ENCODE data around the gene LRP8. TPM values are rescaled to one million over a fixed set of nuclear protein-coding genes. Genes with fewer than 3 reads are reported as not detected.

Gene LRP8
- total and polyA plus RNA-seq, 2 of the 13 experiments (the other 11 are each of a cell fraction or from before 2014, with no cell fraction given) = 17.3 to 17.4 TPM

- BruUV-seq (replicated peaks) = no TSS peak
Measured at GRCh38 chr1:53292690-53293089, 35.2 kb downstream of the LRP8 start.

DNA sequence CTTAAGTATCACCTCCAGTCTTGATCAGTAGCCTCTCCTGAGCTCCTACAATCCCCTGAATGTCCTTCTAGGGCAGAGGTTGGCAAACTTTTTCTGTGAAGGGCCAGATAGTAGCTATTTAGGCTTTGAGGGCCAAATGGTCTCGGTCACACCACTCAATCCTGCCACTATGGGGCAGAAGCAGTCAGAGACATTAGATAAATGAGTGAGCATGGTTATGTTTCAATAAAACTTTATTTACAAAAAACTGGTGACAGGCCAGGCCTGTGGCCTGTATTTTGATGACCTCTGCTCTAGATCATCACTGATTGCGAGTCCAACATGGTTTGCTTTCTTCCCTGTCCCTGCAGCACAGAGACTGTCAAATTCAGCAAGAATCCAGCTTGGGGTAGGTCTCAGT, 36.3 kb downstream of the LRP8 start:
- TF ChIP-seq, protein P1, sequence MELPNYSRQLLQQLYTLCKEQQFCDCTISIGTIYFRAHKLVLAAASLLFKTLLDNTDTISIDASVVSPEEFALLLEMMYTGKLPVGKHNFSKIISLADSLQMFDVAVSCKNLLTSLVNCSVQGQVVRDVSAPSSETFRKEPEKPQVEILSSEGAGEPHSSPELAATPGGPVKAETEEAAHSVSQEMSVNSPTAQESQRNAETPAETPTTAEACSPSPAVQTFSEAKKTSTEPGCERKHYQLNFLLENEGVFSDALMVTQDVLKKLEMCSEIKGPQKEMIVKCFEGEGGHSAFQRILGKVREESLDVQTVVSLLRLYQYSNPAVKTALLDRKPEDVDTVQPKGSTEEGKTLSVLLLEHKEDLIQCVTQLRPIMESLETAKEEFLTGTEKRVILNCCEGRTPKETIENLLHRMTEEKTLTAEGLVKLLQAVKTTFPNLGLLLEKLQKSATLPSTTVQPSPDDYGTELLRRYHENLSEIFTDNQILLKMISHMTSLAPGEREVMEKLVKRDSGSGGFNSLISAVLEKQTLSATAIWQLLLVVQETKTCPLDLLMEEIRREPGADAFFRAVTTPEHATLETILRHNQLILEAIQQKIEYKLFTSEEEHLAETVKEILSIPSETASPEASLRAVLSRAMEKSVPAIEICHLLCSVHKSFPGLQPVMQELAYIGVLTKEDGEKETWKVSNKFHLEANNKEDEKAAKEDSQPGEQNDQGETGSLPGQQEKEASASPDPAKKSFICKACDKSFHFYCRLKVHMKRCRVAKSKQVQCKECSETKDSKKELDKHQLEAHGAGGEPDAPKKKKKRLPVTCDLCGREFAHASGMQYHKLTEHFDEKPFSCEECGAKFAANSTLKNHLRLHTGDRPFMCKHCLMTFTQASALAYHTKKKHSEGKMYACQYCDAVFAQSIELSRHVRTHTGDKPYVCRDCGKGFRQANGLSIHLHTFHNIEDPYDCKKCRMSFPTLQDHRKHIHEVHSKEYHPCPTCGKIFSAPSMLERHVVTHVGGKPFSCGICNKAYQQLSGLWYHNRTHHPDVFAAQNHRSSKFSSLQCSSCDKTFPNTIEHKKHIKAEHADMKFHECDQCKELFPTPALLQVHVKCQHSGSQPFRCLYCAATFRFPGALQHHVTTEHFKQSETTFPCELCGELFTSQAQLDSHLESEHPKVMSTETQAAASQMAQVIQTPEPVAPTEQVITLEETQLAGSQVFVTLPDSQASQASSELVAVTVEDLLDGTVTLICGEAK (IDR thresholded peaks at IDR 0.05) = peak; percentile 85
- TF ChIP-seq, protein P1 (CRISPR knock-in tag; IDR thresholded peaks at IDR 0.05) = peak; percentile 99
- TF ChIP-seq, protein P2, sequence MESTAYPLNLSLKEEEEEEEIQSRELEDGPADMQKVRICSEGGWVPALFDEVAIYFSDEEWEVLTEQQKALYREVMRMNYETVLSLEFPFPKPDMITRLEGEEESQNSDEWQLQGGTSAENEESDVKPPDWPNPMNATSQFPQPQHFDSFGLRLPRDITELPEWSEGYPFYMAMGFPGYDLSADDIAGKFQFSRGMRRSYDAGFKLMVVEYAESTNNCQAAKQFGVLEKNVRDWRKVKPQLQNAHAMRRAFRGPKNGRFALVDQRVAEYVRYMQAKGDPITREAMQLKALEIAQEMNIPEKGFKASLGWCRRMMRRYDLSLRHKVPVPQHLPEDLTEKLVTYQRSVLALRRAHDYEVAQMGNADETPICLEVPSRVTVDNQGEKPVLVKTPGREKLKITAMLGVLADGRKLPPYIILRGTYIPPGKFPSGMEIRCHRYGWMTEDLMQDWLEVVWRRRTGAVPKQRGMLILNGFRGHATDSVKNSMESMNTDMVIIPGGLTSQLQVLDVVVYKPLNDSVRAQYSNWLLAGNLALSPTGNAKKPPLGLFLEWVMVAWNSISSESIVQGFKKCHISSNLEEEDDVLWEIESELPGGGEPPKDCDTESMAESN (CRISPR knock-in tag; conservative IDR thresholded peaks at IDR 0.05) = no peak
- Histone ChIP-seq H3K4me2 (ENCODE audit: low read depth, low read length) (no peak overlapping the region), H3K27me3 (ENCODE audit: control insufficient read depth in 1 of 2, insufficient read depth in 2 of 2, low read length in 2 of 2) (no peaks in the 10 kb centered on the region), H3K79me2 (ENCODE audit: insufficient read depth, low read length) (no peaks in the 10 kb centered on the region), H3K27ac (ENCODE audit: extremely low read length, insufficient read depth, low read length) (no peak overlapping the region), H3K9ac (ENCODE audit: insufficient read depth, low read depth, low read length) (no peak overlapping the region), H3K4me3 (replicated peaks in 1 of 3; ENCODE audit: insufficient read depth in 1 of 3, low read depth in 2 of 3, low read length in 3 of 3) (no peak overlapping the region), H3K9me3 (ENCODE audit: low read length) (no peaks in the 10 kb centered on the region), H4K20me1 (ENCODE audit: insufficient read depth, low read length) (no peaks in the 10 kb centered on the region), H3K36me3 (replicated peaks in 1 of 2; ENCODE audit: control insufficient read depth in 1 of 2, insufficient read depth in 2 of 2, low read length in 2 of 2) (peaks cover 5 to 32% of the 10 kb centered on the region in 2 experiments; a peak in 3 of 5 replicates), H2AFZ (ENCODE audit: low read length) (no peak overlapping the region), H3K4me1 (ENCODE audit: insufficient read depth, low read length) (peaks cover 22% of the 10 kb centered on the region)
- in situ Hi-C loops (cut with HindIII; ENCODE audit: extremely low pct_ligation_motif_present, low pct_unique_long_range_greater_than_20kb) (no loop called here), intact Hi-C loops (cut with micrococcal nuclease; ENCODE audit: unreplicated experiment) (no loop called here)
- DNase-seq (ENCODE audit: low spot score) = no peak
- ChIA-PET CTCF (ENCODE audit: low intra/inter-chr PET ratio, low total read pairs) (no interaction called here), POLR2A (no interaction called here)
- BruUV-seq (replicated peaks) = no TSS peak
- no peak for ATAC-seq
- FAIRE-seq = no peak
- 94% methylated on average over 2 of the region's 2 CpGs for WGBS (ENCODE audit: low lambda C conversion rate)

More at GRCh38 chr1:53292690-53293089, 35.2 kb downstream of the LRP8 start:
- in situ Hi-C loops (cut with HindIII; ENCODE audit: extremely low pct_ligation_motif_present, low pct_unique_long_range_greater_than_20kb) = no loop called here
- intact Hi-C loops (cut with micrococcal nuclease; ENCODE audit: unreplicated experiment) = no loop called here
- Histone ChIP-seq H3K9ac (ENCODE audit: insufficient read depth, low read depth, low read length) (no peak overlapping the region), H2AFZ (ENCODE audit: low read length) (no peak overlapping the region), H3K36me3 (replicated peaks in 1 of 2; ENCODE audit: control insufficient read depth in 1 of 2, insufficient read depth in 2 of 2, low read length in 2 of 2) (peaks cover 5 to 24% of the 10 kb centered on the region in 2 experiments; a peak in 3 of 5 replicates), H3K4me3 (replicated peaks in 1 of 3; ENCODE audit: insufficient read depth in 1 of 3, low read depth in 2 of 3, low read length in 3 of 3) (no peak overlapping the region), H3K4me2 (ENCODE audit: low read depth, low read length) (no peak overlapping the region), H3K27ac (ENCODE audit: extremely low read length, insufficient read depth, low read length) (no peak overlapping the region), H4K20me1 (ENCODE audit: insufficient read depth, low read length) (no peaks in the 10 kb centered on the region), H3K9me3 (ENCODE audit: low read length) (no peaks in the 10 kb centered on the region), H3K79me2 (ENCODE audit: insufficient read depth, low read length) (no peaks in the 10 kb centered on the region), H3K4me1 (ENCODE audit: insufficient read depth, low read length) (peaks cover 22% of the 10 kb centered on the region), H3K27me3 (ENCODE audit: control insufficient read depth in 1 of 2, insufficient read depth in 2 of 2, low read length in 2 of 2) (no peaks in the 10 kb centered on the region)
- WGBS (ENCODE audit: low lambda C conversion rate) = 63% methylated on average over 1 of the region's 2 CpGs
- ChIA-PET POLR2A (no interaction called here), CTCF (ENCODE audit: low intra/inter-chr PET ratio, low total read pairs) (no interaction called here)
- DNase-seq (ENCODE audit: low spot score) (peak; percentile 29), FAIRE-seq (no peak), ATAC-seq (peak; percentile 48)
- 0 out of 4 replicates have a peak, but pooled peaks of 1 of the 2 experiments have one; percentile 18 for TF ChIP-seq NR2F1 (CRISPR knock-in tag; IDR thresholded peaks at IDR 0.05)
- peak; percentile 11 for TF ChIP-seq SKI (IDR thresholded peaks at IDR 0.05; ENCODE audit: partially characterized antibody)
- no peak for TF ChIP-seq ZNF460 (CRISPR knock-in tag; IDR thresholded peaks at IDR 0.05; ENCODE audit: borderline replicate concordance)
